Measurements from ENCODE around the gene MXD4. TPM values are rescaled to one million over a fixed set of nuclear protein-coding genes. Genes with fewer than 3 reads are reported as not detected.
"Not testable (repeated sequence)": the region's sequence is repeated elsewhere in the genome, so short reads cannot be mapped to it uniquely, and the experiment has no call there.

The MXD4 gene
- total RNA-seq, 2 experiments from 2014 or later = 5.9 to 6.9 TPM

- peak overlapping the region; percentile 24 for H3K27ac Mint-ChIP-seq
- no peak overlapping the region for H3K4me3 Mint-ChIP-seq
- ATAC-seq = no peak
- H3K27me3 Mint-ChIP-seq (ENCODE audit: low read depth) = no peaks in the 10 kb centered on the region
- no peak for DNase-seq
- peaks cover 42% of the 10 kb centered on the region for H3K4me1 Mint-ChIP-seq (ENCODE audit: low read depth)
- CTCF ChIA-PET = interaction anchor here (1.0 kb wide), 1 partner anchor 136 kb away, joined by 3 read pairs; the partner anchor contains the start of gene CFAP99
- H3K9me3 Mint-ChIP-seq (ENCODE audit: insufficient read depth) = no peaks in the 10 kb centered on the region
- H3K36me3 Mint-ChIP-seq (ENCODE audit: low read depth) = no peaks in the 10 kb centered on the region
- POLR2A ChIA-PET = interaction anchor here (2.5 kb wide), 1 partner anchor 42 kb away, joined by 15 read pairs; the partner anchor contains the start of genes HAUS3 and POLN
These were observed 21.3 kb upstream of the MXD4 start for GRCh38 chr4:2283199-2283711.

GRCh38 chr4:2281575-2282343, 19.9 kb upstream of the MXD4 start:
- peak overlapping the region; percentile 95 for H3K27ac Mint-ChIP-seq
- H3K4me1 Mint-ChIP-seq (ENCODE audit: low read depth) = peaks cover 42% of the 10 kb centered on the region
- ChIA-PET CTCF (interaction anchor here (0.7 to 1.8 kb wide), 9 partner anchors 8 to 131 kb away, joined by 3 to 7 read pairs (median 5); partner anchors contain the start of genes HAUS3, MXD4 and POLN), POLR2A (interaction anchor here (0.6 to 2.5 kb wide), 9 partner anchors 9 to 187 kb away, joined by 3 to 15 read pairs (median 4); partner anchors contain the start of genes HAUS3, MXD4, POLN and RNF4)
- no peaks in the 10 kb centered on the region for H3K27me3 Mint-ChIP-seq (ENCODE audit: low read depth)
- no peaks in the 10 kb centered on the region for H3K36me3 Mint-ChIP-seq (ENCODE audit: low read depth)
- H3K4me3 Mint-ChIP-seq = peak overlapping the region; percentile 45
- H3K9me3 Mint-ChIP-seq (ENCODE audit: insufficient read depth) = no peaks in the 10 kb centered on the region
- peak; percentile 87 for DNase-seq
- ATAC-seq = peak; percentile 95

DNA sequence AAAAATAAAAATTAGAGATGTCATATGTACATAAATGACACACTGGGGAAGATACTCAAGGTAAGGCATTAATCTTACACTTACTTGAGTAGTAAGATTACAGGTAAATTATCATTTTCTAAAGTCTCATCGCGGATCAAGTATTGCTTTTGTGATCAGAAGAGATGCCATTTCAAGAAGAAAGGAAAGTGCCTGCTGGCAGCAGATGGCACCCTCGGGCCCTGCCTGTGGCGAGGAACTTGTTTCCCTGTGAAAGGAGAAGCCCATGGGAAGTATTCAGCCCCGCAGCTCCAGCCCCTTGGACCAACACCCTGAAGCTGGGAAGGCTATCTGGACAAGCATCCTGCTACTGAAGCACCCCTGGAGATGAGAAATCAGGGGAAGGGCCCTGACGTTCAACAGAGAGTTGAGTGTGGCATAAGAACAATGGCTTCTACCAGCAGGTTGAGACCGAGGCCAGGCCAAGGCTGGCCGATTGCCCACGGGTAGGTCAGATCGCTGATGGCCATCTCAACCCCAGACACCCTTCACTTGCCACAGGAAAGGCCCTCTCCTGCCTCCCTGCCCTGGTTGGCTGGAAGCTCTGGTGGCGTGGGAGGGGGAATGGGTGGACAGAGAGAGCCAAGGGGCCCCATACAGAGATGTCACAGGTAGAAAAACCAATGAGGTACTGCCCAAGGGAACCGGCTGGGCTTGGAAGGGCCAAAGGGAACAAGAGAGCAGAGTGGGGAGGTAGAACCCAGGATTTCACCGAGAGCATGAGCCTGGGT, 18.8 kb upstream of the MXD4 start:
- no peaks in the 10 kb centered on the region for H3K27me3 Mint-ChIP-seq (ENCODE audit: low read depth)
- DNase-seq (no peak), ATAC-seq (no peak)
- peak overlapping the region; percentile 95 for H3K27ac Mint-ChIP-seq
- no peak overlapping the region for H3K4me3 Mint-ChIP-seq
- ChIA-PET CTCF (interaction anchor here (0.9 to 1.8 kb wide), 4 partner anchors 10 to 132 kb away, joined by 3 to 7 read pairs (median 4); partner anchors contain the start of genes HAUS3, MXD4 and POLN), POLR2A (no interaction called here)
- peaks cover 39% of the 10 kb centered on the region for H3K4me1 Mint-ChIP-seq (ENCODE audit: low read depth)
- no peaks in the 10 kb centered on the region for H3K9me3 Mint-ChIP-seq (ENCODE audit: insufficient read depth)
- H3K36me3 Mint-ChIP-seq (ENCODE audit: low read depth) = no peaks in the 10 kb centered on the region

DNA sequence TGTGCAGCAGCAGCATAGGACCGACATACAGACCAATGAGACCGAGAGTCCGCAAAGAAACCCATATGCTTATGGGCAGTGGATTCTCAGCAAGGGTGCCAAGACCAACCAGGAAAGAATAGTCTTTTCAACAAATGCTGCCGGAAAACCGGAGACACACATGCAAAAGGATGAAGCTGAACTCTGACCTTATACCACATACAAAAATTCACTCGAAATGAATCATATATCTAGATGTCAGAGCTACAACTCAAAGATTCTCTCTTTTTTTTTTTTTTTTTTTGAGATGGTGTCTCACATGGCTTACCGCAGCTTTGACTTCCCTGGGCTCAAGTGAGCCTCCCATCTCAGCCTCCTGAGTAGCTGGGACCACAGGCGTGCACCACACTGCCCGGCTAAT, 16.0 kb upstream of the MXD4 start:
- H3K9me3 Mint-ChIP-seq (ENCODE audit: insufficient read depth) = no peaks in the 10 kb centered on the region
- H3K27ac Mint-ChIP-seq = no peak overlapping the region
- no peak for ATAC-seq
- POLR2A ChIA-PET = no interaction called here
- DNase-seq = no peak
- no peaks in the 10 kb centered on the region for H3K27me3 Mint-ChIP-seq (ENCODE audit: low read depth)
- no peaks in the 10 kb centered on the region for H3K36me3 Mint-ChIP-seq (ENCODE audit: low read depth)
- peaks cover 24% of the 10 kb centered on the region for H3K4me1 Mint-ChIP-seq (ENCODE audit: low read depth)
- CTCF ChIA-PET = no interaction called here
- no peak overlapping the region for H3K4me3 Mint-ChIP-seq

DNA sequence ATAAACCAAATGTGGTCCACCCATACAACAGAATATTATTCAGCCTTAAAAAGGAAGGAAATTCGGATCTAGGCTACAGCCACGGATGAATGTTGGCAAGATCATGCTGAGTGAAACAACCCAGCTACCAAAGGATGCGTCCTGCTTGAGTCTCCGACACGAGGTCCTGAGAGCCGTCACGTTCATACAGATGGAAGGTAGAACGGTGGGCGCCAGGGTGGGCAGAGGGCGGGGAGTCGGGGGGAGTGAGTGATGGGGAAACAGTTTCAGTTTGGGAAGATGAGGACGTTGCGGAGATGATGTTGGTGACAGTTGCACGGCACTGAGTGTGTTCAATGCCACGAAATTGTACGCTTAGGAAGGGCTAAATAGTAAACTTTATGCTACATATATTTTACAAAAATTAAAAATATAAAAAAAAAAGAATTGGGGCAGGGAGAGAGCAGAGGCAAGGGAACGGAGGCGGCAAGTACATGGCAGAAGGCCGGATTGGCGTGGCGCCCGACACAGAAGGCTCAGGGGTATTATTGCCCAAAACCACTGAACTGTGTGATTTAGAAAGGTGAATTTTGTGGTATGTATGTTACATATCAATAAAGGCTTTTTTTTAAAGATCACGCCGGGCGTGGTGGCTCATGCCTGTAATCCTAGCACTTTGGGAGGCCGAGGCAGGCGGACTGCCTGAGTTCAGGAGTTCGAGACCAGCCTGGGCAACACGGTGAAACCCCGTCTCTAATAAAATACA, 14.8 kb upstream of the MXD4 start:
- ATAC-seq (no peak), DNase-seq (no peak)
- Mint-ChIP-seq H3K27ac (no peak overlapping the region), H3K9me3 (ENCODE audit: insufficient read depth) (no peaks in the 10 kb centered on the region), H3K4me1 (ENCODE audit: low read depth) (peaks cover 13% of the 10 kb centered on the region), H3K4me3 (no peak overlapping the region), H3K36me3 (ENCODE audit: low read depth) (no peaks in the 10 kb centered on the region), H3K27me3 (ENCODE audit: low read depth) (no peaks in the 10 kb centered on the region)
- CTCF ChIA-PET = no interaction called here
- POLR2A ChIA-PET = no interaction called here

DNA sequence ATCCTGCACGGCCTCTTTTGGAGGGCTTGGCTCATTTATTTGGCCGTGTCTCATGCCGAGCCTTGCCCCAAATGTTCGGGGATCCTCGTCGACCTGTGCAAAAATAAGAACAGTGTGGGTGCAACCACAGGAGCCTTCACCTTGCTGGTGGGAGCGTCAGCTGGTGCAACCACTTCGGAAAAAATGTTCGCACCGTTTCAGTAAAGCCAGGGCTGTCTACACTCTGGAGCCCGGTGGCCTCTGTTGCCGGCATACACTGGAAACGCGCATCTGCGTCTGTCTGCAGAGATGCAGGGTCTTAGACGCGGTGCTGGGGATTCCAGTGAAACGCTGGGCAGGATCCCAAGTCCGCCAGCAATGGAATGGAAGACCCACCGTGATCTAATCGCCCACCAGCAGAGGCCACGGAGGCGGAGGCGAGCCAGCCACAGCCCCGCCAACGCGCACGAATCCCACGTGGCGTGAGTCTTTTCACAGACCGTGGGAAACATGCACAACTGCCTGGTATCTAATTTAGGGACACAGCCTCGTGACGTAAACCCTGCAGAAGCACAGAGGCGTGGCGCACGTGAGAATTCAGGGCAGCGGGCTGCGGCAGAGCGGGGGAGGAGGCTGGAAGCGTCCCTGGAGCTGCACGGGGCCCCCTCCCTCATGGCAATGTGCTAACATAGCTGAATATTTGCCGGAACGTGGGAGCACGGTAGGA, 13.8 kb upstream of the MXD4 start:
- Mint-ChIP-seq H3K36me3 (ENCODE audit: low read depth) (no peaks in the 10 kb centered on the region), H3K27me3 (ENCODE audit: low read depth) (no peaks in the 10 kb centered on the region), H3K4me3 (no peak overlapping the region), H3K4me1 (ENCODE audit: low read depth) (peaks cover 3% of the 10 kb centered on the region), H3K9me3 (ENCODE audit: insufficient read depth) (no peaks in the 10 kb centered on the region), H3K27ac (no peak overlapping the region)
- ATAC-seq (no peak), DNase-seq (no peak)
- ChIA-PET CTCF (no interaction called here), POLR2A (no interaction called here)

GRCh38 chr4:2275044-2275397, 13.1 kb upstream of the MXD4 start:
- DNase-seq; H3K9me3 Mint-ChIP-seq (ENCODE audit: insufficient read depth); H3K27me3 Mint-ChIP-seq (ENCODE audit: low read depth); H3K4me3 Mint-ChIP-seq; POLR2A ChIA-PET; CTCF ChIA-PET; H3K4me1 Mint-ChIP-seq (ENCODE audit: low read depth); H3K27ac Mint-ChIP-seq; ATAC-seq; H3K36me3 Mint-ChIP-seq (ENCODE audit: low read depth): not testable (repeated sequence)

DNA sequence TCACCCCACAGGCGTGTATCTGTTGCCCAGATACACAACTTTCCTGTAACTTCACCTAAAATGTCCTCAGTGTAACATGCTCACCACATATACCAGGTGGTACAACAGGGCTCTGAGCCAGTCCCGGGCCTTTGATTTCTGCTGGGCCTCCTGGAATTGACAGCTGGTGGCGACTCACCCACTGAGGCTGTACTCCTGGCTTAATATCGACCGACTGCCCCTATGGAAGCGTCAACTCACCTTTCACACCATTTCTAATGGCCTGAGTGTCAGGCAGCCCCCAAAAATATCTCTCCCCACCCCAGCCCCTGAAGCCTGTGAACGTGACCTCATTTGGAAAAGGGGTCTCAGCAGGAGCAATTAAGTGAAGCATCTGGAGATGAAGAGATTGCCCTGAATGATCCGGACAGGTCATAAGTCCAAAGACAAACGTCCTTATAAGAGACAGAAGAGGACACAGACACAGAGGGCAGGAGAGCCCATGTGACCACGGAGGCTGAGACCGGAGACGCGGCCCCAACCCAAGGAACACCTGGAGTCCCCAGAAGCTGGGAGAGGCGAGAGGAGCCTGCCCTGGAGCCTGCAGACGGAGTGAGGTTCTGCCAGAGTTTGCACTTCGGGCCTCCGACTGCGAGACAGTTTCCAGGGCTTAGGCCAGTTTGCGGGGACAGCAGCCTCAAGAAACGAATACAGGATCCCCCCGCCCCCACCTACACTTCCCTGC, 12.6 kb upstream of the MXD4 start:
- DNase-seq (no peak), ATAC-seq (no peak)
- no peaks in the 10 kb centered on the region for H3K27me3 Mint-ChIP-seq (ENCODE audit: low read depth)
- no peaks in the 10 kb centered on the region for H3K36me3 Mint-ChIP-seq (ENCODE audit: low read depth)
- ChIA-PET POLR2A (no interaction called here), CTCF (no interaction called here)
- no peak overlapping the region for H3K4me3 Mint-ChIP-seq
- H3K27ac Mint-ChIP-seq = no peak overlapping the region
- no peaks in the 10 kb centered on the region for H3K4me1 Mint-ChIP-seq (ENCODE audit: low read depth)
- no peaks in the 10 kb centered on the region for H3K9me3 Mint-ChIP-seq (ENCODE audit: insufficient read depth)

GRCh38 chr4:2273657-2274319, 11.9 kb upstream of the MXD4 start:
- H3K36me3 Mint-ChIP-seq (ENCODE audit: low read depth) = no peaks in the 10 kb centered on the region
- CTCF ChIA-PET = no interaction called here
- no peak for ATAC-seq

GRCh38 chr4:2273221-2273620, 11.3 kb upstream of the MXD4 start:
- ATAC-seq (no peak), DNase-seq (no peak)
- no peaks in the 10 kb centered on the region for H3K36me3 Mint-ChIP-seq (ENCODE audit: low read depth)
- H3K27me3 Mint-ChIP-seq (ENCODE audit: low read depth) = no peaks in the 10 kb centered on the region
- H3K9me3 Mint-ChIP-seq (ENCODE audit: insufficient read depth) = no peaks in the 10 kb centered on the region
- H3K27ac Mint-ChIP-seq = no peak overlapping the region
- no peak overlapping the region for H3K4me3 Mint-ChIP-seq
- H3K4me1 Mint-ChIP-seq (ENCODE audit: low read depth) = no peaks in the 10 kb centered on the region
- POLR2A ChIA-PET = no interaction called here
- CTCF ChIA-PET = no interaction called here

More at GRCh38 chr4:2273657-2274319, 11.9 kb upstream of the MXD4 start:
- POLR2A ChIA-PET = no interaction called here
- Mint-ChIP-seq H3K27me3 (ENCODE audit: low read depth) (no peaks in the 10 kb centered on the region), H3K27ac (no peak overlapping the region), H3K9me3 (ENCODE audit: insufficient read depth) (no peaks in the 10 kb centered on the region), H3K4me3 (no peak overlapping the region), H3K4me1 (ENCODE audit: low read depth) (no peaks in the 10 kb centered on the region)
- no peak for DNase-seq

DNA sequence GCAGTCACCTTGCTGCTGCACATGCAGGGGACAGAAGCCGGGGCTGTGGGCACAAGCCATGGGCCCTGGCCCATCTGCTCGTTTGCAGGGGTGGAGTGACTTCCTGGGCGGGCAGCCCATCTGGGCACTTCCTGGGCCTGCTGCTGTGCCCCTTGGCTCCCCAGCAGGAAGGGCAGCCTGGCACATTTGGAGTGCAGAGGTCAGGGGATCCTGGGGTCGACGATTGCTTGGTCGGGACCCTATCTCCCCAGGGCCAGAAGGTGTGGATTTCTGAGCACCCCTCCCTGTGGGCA, 10.9 kb upstream of the MXD4 start:
- Mint-ChIP-seq H3K4me3 (no peak overlapping the region), H3K36me3 (ENCODE audit: low read depth) (no peaks in the 10 kb centered on the region)

More for the DNA sequence above, 10.9 kb upstream of the MXD4 start:
- CTCF ChIA-PET = no interaction called here
- no peak overlapping the region for H3K27ac Mint-ChIP-seq
- ATAC-seq = no peak
- DNase-seq = no peak
- no peaks in the 10 kb centered on the region for H3K9me3 Mint-ChIP-seq (ENCODE audit: insufficient read depth)
- POLR2A ChIA-PET = no interaction called here
- H3K4me1 Mint-ChIP-seq (ENCODE audit: low read depth) = no peaks in the 10 kb centered on the region
- no peaks in the 10 kb centered on the region for H3K27me3 Mint-ChIP-seq (ENCODE audit: low read depth)
